Activated CD8-positive, alpha-beta memory T cell treated with anti-CD3 and anti-CD28 coated beads, Interleukin-2, amount 50 U/mL, for 1 hour (primary cell): Measurements from ENCODE around the gene DHX16.
A peak's percentile ranks its signal among the peaks of the same experiment; 100 is the strongest.
"Not testable (repeated sequence)": the region's sequence is repeated elsewhere in the genome, so short reads cannot be mapped to it uniquely, and the experiment has no call there.

Experiments
- DNase-seq: peaks from one replicate; pipeline ENCODE4 v3.0.0-alpha.2; 2020; ENCODE audit errors: extremely low read depth

DHX16 gene

DNA sequence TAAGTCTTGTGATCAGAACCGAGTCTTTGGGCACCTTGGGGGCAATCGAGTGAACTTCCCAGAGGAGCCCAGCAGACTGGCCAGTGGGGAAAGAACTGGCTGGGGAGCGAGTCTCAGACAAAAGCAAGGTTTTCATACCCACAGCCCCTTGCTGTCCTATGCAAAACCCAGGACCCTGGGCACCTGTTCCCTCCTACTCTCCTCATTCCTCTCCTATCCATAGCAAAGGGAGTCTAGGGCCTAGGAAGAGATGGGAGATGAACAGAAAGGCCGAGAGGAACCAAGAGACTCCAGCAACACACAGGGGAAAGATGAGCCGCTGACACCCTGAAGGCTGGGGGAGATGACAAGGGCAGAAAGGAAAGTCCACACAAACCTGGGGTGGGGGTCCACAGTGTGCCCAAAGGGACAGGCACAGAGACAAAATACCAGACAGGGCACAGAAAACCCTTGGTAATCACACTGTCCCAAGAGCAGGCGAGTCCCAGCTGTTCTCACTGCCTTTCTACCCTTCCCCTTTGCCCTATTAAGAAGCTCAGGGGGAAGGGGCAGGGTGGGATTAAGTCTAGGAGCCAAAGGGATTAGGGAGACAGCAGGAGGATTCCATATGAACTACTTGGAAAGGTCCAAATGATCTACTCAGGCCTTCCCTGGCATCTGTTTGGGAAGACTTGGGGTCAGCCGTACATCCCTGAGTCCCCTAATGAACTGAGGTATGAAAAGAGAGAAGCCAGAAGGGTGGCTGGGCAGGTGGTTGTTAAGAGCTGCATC, 7.1 kb upstream of the DHX16 start:
- no peak for DNase-seq

DNA sequence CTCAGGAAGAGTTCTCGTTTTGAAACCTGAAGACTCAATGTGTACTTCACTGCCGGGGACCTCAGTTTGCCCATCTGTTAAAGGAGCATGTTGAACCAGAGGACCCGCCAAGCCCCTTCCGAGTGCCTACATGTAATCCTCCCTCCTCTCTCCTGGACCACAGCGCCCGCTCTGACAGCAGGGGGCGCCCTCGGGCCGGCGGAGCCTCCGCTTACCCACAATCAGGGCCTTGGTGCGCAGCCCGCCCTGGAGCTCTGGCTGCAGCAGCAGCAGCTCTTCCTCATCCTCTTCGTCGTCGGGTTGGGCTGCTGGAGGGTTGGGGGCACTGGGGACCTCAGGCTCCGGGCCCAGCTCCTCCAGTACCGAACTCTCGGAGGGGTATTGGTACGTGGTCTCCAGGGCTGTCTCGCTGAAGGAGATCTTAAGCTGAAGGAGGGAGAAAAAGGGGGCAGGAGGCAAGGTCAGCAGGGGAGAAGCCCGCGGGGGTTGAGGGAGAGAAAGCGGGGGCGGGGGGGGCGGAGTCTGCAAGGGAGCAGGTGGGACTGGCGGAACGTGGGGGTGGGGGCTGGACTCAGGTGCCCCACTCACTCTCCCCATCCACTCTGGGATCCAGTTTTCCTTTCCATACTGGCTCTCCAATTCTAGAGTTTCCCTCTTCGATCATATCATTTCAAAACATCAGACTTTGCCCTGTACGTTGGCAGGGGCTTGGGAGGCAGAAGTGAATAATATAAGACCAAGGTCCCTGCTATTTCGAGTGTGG, 6.3 kb upstream of the DHX16 start:
- DNase-seq: peak; percentile 77

DNA sequence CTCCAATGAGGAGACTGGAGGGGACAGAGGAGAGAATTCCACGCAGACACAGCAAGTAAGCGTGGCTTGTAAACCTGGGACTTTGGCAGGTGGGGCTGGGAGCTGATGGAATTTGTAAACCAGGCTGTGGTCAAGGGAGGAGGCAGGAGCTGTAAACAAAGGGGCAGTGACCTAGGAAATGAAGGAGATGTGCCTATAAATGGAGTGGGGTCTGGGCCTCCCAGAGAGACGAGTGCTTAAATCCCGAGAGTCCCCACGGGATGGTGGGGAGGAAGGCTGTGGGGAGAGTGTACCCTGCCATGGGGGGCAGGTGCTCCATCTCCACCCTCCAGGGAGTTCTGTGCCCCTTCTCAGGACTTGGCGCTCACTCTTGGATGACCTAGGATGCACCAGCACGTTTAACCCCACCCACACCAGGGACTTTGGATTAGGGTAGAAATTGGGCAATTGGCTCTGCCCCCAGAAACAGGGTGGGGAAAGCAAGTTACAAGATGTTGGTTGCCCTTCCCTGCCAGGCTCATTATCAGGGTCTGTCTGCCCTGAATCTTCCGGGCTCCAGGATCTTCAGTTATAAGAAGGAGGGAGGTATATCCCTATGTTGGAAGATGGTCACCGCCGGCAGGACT, 4.0 kb upstream of the DHX16 start:
- no peak for DNase-seq

GRCh38 chr6:30670760-30671527, 1.9 kb downstream of the DHX16 start:
- DNase-seq: no peak

- DNase-seq: not testable (repeated sequence)
Measured at GRCh38 chr6:30666300-30666699, 6.5 kb downstream of the DHX16 start.

DNA sequence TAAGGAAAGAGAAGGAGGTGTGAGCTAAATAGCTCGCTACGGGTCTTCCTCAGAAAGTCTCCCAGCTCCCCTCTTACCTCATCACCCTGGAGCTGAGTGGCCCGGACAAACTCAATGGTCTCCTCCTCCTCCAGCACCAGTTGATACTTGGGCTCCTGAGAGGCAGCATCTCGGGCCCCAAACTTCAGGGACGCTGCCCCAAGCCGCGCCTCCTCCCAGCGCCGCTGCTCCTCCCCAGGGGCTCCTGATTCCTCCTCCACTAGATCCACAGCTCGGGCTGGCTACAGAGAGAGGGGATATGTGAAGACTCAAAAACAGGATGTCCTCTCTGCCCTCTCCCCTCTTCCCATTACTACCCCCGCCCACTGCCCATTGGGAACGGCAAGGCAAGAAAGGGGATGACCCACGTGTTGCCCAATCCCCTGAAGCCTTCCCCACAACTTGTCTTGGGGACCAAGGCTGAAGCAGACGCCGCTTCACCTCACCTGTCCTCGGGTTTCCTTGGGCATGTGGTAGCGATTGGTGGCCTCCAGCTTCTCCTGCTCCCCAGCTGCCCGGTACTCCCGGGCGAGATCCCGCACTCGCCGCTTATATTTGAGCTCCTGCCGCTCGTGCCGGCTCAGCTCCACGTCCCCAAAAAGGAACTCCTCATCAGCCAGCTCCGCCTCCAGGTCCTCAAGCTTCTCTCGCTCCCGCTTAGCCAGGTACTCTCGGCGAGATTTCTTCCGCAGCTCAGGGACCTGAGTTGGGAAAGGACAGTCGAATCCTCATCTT, 7.6 kb downstream of the DHX16 start:
- no peak for DNase-seq

GRCh38 chr6:30657922-30658321, 14.9 kb downstream of the DHX16 start:
- DNase-seq: not testable (repeated sequence)

- no peak for DNase-seq
Measured at GRCh38 chr6:30657454-30657853, 15.4 kb downstream of the DHX16 start.

DNA sequence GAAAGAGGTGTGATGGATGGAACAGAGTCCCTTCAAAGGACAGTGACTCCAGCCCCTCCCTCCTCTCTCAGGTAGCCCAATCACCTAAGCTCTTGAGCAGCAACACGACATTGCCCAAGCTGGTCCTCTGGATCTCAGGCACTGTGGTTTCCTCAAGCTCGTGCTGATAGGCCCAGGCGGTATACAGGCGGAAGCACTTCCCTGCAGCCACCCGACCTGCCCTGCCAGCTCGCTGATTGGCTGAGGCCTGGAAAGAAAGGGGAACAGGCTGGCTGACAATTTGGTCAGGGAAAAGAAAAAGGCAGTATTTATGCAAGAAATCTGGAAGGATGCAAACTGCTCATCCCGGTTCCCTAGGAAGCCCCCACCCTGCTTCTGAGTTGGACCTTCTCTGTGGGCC, 16.3 kb downstream of the DHX16 start:
- no peak for DNase-seq

DNA sequence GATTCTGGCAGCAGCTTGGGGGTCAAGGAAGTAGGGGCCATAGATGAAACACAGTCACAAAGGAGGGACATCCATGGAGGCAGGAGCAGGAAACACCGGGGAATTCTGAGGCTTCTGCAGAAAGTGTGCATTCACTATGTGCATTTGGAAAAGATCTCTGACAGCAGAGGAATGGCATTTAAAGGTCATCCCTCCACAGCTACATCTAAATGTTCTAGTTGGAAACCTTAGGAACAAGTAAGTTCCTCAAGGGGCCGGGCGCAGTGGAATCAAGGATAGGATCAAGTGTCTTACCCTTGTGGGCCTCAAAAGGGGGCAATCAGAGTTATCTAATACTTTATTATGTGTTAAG, 17.1 kb downstream of the DHX16 start:
- no peak for DNase-seq

GRCh38 chr6:30654798-30655742, 17.7 kb downstream of the DHX16 start:
- no peak for DNase-seq

GRCh38 chr6:30651143-30651542, 21.7 kb downstream of the DHX16 start:
- DNase-seq: no peak

DNA sequence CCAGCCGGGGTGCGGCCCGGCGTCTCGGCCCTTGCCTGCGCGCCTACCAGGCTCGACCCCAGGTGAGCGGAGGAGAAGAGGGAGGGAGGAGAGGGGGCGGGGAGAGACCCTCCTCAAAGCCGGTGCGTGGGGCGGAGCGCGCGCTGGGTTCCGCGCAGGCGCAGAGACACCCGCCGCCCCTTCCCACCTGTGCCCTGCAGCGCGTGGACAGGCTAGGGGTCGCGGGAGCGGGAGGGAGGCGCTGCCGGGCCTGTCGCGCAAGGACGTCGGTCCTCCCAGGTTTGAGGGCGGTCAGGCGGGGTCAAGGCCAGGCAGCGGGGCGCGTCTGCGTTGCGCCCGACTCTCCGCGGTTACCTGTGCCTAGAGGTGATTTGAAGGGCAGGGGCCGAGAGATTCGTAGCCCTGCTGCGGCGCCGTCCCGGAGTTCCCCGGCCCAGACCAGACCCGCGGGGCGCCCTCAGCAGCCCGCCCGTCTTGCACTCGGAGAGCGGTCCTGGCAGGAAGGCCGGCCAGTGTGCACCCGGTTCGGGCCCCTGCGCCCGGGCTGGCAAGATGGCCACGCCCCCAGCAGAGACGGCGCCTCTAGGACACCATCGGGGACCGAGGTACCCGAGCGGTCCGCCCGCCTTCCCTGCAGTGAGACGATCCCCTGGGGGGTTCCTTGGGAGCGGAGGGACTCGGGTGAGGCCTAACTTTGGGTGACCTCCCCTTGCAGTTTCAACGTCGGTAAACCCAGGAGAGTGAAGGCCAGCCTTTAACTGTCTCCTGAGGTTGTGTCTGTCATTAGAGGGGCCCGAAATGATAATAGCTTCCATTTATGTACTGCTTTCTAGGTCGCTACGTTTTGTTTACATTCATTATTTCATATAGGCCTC, 25.3 kb downstream of the DHX16 start:
- peak; percentile 28 for DNase-seq

DNA sequence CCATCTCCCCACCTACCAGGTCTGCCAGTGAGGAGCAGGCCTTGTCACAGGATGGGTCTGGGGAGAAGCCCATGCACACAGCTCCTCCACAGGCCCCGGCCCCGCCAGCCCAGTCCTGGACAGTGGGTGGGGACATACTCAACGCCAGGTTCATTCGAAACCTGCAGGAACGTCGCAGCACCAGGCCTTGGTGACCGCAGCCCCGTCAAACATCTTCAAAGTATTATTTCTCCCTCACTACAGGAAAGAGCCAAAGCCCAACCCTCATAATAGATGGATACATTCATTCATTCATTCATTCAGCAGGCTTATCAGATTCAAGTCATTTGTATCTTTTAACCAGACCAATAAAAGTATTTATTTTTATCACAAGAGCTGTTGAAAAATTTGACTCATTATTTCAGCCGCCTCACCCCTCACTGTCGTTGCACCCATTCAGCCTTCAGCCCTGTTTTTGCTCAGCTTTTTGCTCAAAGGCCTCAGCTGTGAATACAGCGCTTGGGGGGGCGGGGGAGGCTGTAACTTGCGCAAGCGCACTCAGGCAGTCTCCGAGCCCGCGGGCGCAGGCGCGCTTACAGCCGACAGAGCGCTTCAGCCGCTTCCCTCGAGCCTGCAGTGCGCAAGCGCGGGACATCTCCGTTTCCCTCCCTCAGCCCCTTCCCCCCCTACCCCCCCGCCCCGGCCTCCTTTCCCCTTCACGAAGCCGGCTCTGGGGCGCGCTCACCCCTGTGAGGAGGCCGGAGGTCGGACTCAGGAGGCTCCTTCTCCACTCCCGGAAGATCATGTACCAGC, 26.2 kb downstream of the DHX16 start, which contains the start of gene C6orf136:
TSS of gene C6orf136 (plus strand) at position 684 of the 792 bp plus-strand sequence. CDS start at position 783, 99 bp downstream.
- DNase-seq: peak; percentile 80

GRCh38 chr6:30645989-30646388, 26.8 kb downstream of the DHX16 start:
- DNase-seq: no peak

DNA sequence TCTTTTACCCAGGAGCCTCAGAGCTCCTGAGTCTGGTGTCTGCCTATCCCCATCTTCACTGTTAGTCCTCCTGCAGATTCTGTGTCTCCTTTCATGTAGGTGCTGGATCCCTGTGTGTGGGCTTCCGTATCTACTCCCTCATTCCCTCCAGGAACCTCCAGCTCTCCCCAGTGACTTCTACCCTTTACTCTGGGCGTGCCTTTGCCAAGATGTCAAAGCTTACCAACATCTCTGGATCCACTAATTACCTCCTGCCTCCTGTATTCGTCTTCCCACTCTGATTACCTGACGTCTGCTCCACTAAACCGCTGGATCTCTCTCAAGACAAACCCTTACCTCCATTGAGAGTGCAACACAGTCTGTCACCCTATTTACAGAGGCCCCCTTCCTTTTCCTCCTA, 28.0 kb downstream of the DHX16 start:
- DNase-seq: no peak

DNA sequence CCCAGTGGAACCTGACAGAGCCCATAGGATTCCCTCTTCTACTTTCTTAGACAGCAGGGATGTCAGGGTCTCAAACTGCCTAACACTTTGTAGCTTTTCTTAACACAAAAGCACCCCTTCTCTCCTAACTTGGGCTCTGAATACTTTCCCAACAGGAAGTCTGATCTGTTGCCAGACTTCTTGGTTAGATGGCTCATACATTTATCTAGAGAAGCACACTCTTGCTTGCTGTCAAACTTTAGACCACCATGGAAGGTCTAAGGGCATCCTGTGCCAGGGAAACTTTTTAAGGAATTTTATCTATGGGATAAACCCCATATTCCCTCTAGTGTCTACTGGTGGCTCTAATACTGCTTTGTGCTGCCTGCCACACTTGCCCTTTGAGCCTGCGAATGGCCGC, 29.1 kb downstream of the DHX16 start:
- no peak for DNase-seq

DNA sequence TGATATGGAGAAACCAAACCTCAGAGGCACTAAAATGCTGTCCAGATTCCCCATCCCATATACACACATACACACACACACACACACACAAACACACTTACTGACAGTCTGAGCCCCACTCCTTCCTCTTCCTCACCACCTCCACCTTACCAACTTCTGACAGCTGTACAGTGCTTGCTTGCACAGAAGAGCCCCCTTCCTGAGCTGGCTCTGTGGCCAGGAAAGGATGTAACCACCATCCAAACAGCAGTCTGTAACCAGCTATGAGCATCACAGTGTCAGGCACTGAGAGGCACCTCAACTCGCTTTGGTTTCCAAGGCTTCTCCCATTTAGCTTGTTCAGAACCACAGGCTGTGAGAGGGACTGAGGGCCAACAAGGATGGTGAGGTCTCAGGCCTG, 31.8 kb downstream of the DHX16 start:
- no peak for DNase-seq
